SK-N-MC (cell line): ENCODE data around the gene NUB1.

ENCODE experiments used
- DNase-seq: peaks from one replicate; pipeline ENCODE4 v3.0.0-alpha.2; 2011; ENCODE audit warnings: low read depth, low spot score
- H3K27ac ChIP-seq: fragments of 200-600 bp; sonication (generic); 2 replicates; pipeline ENCODE4 v1.5.1; 2016; ENCODE audit warnings: mixed run types
- H3K36me3 ChIP-seq: fragments of 200-600 bp; sonication (generic); 2 replicates; pipeline ENCODE4 v1.6.1; 2017; ENCODE audit warnings: antibody characterized with exemption, low read length, mixed read lengths; ENCODE audit not compliant: insufficient read depth
- H3K4me3 ChIP-seq: fragments of 200-600 bp; sonication (generic); 2 replicates; pipeline ENCODE4 v1.5.1; 2016
- H3K9ac ChIP-seq: fragments of 200-600 bp; sonication (generic); 2 replicates; pipeline ENCODE4 v1.8.0; 2017; ENCODE audit warnings: mixed run types, mixed read lengths; ENCODE audit not compliant: insufficient read length
- H3K9me3 ChIP-seq: fragments of 200-600 bp; sonication (generic); 2 replicates; pipeline ENCODE4 v1.6.1; 2017; ENCODE audit warnings: low read depth, mild to moderate bottlenecking, antibody characterized with exemption, low read length, moderate library complexity, mixed read lengths
- EZH2 ChIP-seq: fragments of 200-600 bp; sonication (generic); IDR thresholded peaks from one replicate; pipeline ENCODE4 v1.6.1; 2017; ENCODE audit warnings: antibody characterized with exemption
- FOXP2 ChIP-seq: optimal IDR thresholded peaks from 2 replicates; pipeline ENCODE3; 2011; ENCODE audit warnings: mild to moderate bottlenecking, moderate library complexity; ENCODE audit not compliant: insufficient read depth; ENCODE audit errors: extremely low read length, control extremely low read depth
- POLR2AphosphoS5 ChIP-seq: IDR thresholded peaks from 2 replicates; pipeline ENCODE4 v1.6.1; 2012; ENCODE audit warnings: mild to moderate bottlenecking, low read depth, low read length, borderline replicate concordance

Gene NUB1

DNA sequence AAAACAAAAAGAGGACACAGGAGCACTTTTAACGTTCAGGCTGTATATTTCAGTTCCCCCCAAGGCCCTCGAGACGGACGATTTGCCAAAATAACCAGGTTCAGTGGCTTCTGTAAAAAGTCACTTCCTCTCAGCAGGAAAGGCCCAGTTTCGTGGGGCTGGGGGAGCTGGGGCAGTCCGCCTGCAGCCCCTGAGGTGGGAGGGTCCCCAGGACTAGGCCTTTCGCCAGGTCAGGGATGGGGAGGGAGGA, 39.4 kb downstream of the NUB1 start:
- no peaks in the 10 kb centered on the region for H3K36me3 ChIP-seq
- TF ChIP-seq EZH2 (no peak), FOXP2 (no peak), POLR2AphosphoS5 (no peak)
- no peak for DNase-seq
- H3K4me3 ChIP-seq: no peak overlapping the region
- H3K9ac ChIP-seq: no peak overlapping the region
- no peak overlapping the region for H3K27ac ChIP-seq
- no peaks in the 10 kb centered on the region for H3K9me3 ChIP-seq

DNA sequence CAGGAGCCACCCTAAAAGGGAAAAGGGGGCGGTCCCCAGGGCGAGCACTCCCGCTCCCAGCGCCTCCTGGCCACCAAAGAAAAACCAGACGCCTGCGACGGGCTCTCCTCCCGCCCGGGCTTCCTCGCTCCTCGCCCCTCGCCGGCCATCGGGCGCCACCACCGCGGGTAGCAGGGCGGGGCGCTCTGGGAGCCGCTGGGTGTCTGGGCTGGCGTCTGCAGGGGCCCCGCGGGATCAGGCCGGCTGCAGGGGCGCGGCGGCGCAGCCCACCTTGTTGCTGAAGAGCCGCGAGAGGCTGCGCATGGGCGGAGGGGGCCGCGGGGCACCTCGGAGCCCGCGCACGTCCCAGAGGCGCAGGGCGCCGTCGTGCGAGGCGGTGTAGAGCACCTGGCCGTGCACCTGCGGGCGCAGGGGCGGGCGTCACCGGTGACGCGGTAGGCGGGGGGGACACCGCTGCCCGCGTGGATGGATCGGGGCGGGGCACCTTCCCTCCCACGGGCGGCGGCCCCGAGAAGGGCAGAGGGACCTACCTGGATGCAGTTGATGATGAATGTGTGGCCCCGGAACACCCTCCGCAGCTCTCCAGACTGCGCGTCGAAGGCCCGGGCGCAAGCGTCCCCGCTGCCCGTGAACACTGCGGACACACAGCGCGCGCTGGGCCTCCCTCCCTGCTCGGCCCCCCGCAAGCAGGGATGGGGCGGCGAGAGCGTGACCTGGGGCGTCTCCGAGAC, 39.9 kb downstream of the NUB1 start:
- TF ChIP-seq EZH2: no peak
- TF ChIP-seq FOXP2: no peak
- H3K36me3 ChIP-seq: no peaks in the 10 kb centered on the region
- no peak for DNase-seq
- no peak overlapping the region for H3K27ac ChIP-seq
- H3K9ac ChIP-seq: no peak overlapping the region
- no peaks in the 10 kb centered on the region for H3K9me3 ChIP-seq
- H3K4me3 ChIP-seq: no peak overlapping the region

DNA sequence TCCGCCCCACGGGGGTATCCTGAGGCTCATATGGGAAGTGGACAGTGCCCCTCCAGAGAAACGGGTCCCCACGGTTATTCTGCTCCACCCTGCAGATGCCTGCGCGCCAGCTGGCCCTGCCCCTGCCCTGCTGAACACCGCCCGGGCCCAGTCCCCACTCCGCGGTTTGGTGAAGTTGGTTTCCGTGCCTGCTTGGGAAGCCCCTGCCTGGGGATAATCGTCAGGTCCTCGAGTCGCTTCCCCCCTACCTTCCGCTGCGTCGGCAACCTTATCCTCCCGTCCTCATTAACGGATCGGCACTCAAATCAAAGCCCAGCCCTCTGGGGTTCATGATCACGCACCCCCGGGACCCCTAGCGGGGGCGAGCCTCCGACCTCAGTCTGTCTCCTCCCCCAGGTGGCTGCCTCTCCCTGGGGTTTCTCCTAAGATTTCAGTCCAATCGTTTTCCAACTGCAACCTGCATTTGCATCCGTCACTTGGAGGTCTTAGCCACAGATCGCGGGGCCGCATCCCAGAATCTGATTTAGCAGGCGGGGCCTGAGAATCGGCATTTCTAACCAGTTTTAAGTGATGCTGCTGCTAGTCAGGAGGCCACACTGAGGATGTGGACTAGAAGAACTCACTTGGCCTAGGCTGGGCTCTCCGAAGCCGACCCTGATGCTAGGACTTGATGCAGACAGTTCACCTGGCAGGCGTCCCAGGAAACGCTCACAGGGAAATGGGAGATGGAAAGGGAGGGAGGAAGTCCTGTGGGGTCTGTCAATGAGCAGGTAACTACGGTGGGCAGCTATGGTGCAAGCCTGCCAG, 40.7 kb downstream of the NUB1 start:
- Histone ChIP-seq H3K36me3 (no peaks in the 10 kb centered on the region), H3K27ac (no peak overlapping the region), H3K9ac (no peak overlapping the region), H3K9me3 (no peaks in the 10 kb centered on the region), H3K4me3 (no peak overlapping the region)
- no peak for DNase-seq
- TF ChIP-seq POLR2AphosphoS5 (no peak), EZH2 (no peak), FOXP2 (no peak)

DNA sequence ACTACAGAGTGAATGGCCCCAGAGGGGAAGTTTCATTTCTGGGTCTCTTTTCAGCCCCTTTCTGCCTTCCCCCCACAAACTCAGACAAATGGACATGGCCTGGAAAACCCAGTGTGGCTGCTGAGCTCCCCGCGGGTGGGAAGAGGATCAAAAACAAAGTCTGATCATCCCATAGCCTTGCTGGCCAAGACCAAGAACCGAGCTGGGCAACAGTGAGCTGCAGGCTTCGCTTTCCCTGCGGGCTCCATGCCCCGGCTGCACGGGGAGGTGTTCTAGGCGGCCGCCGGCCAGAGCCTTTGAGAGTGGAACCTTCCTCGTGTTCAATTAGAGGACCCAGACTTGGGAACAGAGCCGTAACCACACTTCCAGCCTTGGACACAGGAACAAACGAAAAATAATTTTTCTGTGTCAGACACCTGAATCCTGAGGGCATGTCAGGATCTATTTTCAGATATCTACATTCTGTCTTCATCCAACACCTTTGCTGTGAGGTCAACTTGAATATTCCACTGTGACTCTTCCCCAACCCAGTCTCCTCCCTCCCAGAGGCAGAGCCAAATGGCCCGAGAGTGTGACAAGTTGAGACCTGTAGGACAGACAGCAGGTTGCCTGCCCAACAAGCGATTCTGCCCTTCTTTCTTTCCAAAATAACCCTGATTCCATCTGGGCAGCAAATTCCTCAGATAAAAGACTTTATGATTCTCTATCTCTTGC, 42.2 kb downstream of the NUB1 start:
- DNase-seq: no peak
- H3K36me3 ChIP-seq: no peaks in the 10 kb centered on the region

DNA sequence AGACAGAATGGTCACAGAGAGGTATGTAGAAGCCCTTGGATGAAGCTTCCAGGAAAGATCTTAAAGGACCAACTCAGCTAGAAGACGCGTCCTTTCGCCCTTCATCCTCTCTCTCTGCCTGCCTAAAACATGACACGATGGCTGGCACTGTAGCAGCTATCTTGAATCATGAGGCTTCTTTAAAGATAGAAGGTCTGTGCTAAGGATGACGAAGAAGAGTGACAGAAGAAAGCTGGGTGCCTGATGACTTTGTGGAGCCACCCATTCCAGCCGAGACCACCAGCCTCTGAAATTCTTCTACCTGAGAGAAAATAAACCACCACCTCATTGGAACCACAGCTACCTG, 42.7 kb downstream of the NUB1 start:
- Histone ChIP-seq H3K36me3 (no peaks in the 10 kb centered on the region), H3K4me3 (no peak overlapping the region), H3K9ac (no peak overlapping the region), H3K27ac (no peak overlapping the region), H3K9me3 (no peaks in the 10 kb centered on the region)
- TF ChIP-seq EZH2: no peak
- no peak for TF ChIP-seq POLR2AphosphoS5
- TF ChIP-seq FOXP2: no peak
- DNase-seq: no peak

More for the DNA sequence above, 42.2 kb downstream of the NUB1 start:
- no peak overlapping the region for H3K9ac ChIP-seq
- no peak overlapping the region for H3K27ac ChIP-seq
- H3K4me3 ChIP-seq: no peak overlapping the region
- TF ChIP-seq FOXP2: no peak
- H3K9me3 ChIP-seq: no peaks in the 10 kb centered on the region

DNA sequence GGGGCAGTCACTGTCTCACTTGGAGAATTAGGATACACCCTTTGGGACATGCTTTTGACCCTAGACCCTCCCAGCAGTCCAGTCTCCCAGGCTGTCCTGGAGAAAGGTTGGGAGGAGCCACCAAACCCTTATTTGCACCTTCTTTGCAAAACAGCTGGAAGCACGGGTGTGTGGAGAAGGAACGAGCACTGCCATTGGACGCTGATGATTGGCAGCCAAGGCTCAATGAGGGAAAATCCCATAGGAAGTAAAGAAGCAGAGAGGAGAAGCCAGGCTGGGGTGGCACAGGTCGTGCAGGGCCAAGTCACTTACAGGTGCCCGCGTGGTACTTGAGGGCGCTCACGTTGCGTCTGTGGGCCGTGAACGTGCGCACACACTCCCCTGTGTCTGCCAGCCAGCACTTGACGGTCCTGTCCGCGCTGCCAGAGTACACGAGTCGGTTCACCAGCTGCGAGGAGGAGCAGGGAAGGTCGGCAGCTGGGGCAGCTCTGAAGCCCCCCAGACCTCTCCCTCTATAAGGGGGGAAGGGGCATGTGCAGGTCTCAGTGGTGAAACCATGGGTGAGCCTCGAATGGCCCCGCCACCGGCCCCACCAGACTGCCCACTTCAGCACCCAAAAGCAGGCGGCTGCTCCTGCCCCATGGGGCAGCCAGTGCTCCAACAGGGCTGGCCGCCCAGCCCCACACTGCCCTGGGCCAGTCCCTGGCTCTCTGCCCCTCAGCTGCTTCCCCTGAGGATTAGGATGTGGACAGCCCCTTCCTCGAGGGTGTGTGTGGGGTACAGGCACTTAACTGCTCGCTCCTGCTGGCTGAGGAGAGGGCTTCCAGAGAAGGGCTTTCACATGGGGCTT, 43.4 kb downstream of the NUB1 start:
- Histone ChIP-seq H3K4me3 (no peak overlapping the region), H3K9ac (no peak overlapping the region), H3K27ac (no peak overlapping the region), H3K36me3 (no peaks in the 10 kb centered on the region), H3K9me3 (no peaks in the 10 kb centered on the region)
- TF ChIP-seq EZH2 (no peak), FOXP2 (no peak), POLR2AphosphoS5 (no peak)
- DNase-seq: no peak

DNA sequence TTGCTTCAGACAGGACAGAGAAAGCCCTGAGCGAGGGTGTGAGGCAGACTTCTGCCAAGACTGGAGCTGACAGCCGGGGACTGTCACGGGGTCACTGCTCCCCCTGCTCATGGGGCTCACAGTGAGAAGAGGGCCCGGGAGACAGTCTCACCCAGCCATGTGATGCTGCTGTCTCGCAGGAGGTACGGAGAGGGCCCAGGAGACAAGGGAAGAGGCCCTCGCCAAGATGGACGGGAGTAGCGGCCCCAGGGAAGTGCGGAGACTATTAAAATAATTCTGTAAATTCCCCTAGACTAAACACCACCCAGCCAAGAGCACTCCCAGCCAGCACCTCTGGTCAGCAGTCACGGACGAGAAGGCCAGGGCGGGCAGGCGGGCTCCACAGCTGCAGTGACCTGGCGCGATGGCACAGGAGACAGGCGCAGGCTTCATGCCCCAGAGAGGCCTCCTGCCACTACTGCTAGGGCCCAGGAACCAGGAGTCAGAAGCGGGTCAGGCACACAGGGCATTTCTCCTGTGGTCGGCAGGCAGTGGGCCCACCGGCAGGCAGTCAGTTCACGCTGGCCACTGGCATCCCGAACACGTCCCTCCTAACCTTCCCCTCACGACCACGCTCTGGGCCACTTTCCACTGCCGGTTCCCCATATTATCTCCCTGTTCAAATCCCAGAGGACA, 44.2 kb downstream of the NUB1 start:
- H3K27ac ChIP-seq: no peak overlapping the region
- no peaks in the 10 kb centered on the region for H3K9me3 ChIP-seq
- DNase-seq: no peak
- H3K9ac ChIP-seq: no peak overlapping the region
- H3K4me3 ChIP-seq: no peak overlapping the region
- H3K36me3 ChIP-seq: no peaks in the 10 kb centered on the region
- TF ChIP-seq FOXP2 (no peak), POLR2AphosphoS5 (no peak), EZH2 (no peak)
